ENCODE data around the gene MAPKAP1.

Gene MAPKAP1

DNA sequence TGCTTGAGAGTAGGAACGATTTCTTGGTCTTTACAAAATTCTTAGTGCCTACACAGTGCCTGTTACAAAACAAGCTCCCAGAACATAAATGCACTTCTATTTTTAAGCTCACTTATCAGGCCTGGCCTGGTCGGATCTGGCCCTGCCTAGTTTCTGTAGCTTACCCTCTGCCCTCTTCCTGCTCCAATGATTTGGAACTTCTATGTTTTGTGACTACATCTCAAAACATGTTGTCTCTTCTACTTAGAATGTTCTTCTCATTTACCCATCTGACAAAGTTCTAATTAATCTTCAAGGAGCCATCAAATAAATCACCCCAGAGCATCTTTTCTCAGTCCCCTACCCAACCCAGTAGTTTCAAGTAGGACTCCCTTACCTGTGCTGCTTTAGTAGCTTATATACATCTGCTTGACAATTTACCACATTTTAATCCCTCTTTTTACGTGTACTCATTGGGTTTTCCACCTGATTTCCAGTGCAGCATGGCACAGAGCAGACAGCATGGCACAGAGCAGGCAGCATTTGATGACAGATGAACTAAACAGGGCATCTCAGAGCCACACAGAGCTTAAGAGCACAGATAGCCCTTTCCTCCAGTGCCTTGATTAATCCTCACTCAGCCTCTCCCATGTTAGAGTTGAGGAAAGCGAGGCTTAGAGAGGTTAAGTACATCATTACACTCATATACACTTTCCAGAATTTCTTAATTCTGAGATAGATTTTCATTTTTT is 171.9 kb downstream of the MAPKAP1 start:
- TF ChIP-seq POU6F1 (CRISPR knock-in tag; IDR thresholded peaks at IDR 0.05; ENCODE audit: borderline replicate concordance, low read depth) (no peak), ZFP3 (CRISPR knock-in tag; IDR thresholded peaks at IDR 0.05) (no peak), SNAI2 (CRISPR knock-in tag; IDR thresholded peaks at IDR 0.05) (no peak)

DNA sequence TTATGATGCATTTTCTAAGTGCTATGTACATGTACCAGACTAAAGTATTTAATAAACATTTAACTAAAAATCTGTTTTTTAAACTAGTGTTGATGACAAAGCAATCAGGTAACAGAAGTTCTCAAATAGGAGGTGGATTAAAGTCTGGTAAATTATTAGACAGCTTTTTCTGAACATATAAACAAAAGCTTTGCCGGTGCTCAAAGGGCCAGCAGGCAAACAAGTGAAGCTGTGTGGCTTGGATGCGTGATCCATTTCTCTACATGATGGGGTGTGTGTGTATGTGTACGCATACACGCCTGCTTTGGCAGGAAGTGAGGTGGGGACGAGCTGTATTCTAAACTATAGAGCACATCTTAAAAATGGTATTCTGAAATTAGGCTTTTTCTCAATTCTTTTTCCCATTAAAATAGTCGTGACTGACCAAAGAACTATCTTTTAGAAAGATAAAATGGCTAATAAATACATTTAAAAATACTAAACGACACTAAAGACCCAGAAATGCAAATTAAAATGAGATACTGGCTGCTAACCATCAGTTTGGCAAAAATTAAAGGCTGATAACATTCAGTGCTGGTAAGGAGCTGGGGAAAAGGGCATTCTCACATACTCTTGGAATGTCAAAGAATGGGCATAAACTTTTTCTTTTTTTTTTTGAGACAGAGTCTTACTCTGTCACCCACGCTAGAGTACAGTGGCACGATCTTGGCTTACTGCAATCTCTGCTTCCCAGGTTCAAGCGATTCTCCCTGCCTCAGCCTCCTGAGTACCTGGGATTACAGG is 174.0 kb downstream of the MAPKAP1 start:
- no peak for ATAC-seq
- TF ChIP-seq RARB (CRISPR knock-in tag; IDR thresholded peaks at IDR 0.05): no peak
- TF ChIP-seq ZNF8 (CRISPR knock-in tag; IDR thresholded peaks at IDR 0.05): no peak
- TF ChIP-seq TOX (CRISPR knock-in tag; IDR thresholded peaks at IDR 0.05; ENCODE audit: borderline replicate concordance): no peak
- no peak for TF ChIP-seq PPARA (CRISPR knock-in tag; IDR thresholded peaks at IDR 0.05; ENCODE audit: borderline replicate concordance)
- TF ChIP-seq ESRRG (CRISPR knock-in tag; IDR thresholded peaks at IDR 0.05): no peak
- TF ChIP-seq, protein P1, sequence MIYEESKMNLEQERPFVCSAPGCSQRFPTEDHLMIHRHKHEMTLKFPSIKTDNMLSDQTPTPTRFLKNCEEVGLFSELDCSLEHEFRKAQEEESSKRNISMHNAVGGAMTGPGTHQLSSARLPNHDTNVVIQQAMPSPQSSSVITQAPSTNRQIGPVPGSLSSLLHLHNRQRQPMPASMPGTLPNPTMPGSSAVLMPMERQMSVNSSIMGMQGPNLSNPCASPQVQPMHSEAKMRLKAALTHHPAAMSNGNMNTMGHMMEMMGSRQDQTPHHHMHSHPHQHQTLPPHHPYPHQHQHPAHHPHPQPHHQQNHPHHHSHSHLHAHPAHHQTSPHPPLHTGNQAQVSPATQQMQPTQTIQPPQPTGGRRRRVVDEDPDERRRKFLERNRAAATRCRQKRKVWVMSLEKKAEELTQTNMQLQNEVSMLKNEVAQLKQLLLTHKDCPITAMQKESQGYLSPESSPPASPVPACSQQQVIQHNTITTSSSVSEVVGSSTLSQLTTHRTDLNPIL (CRISPR knock-in tag; IDR thresholded peaks at IDR 0.05; ENCODE audit: low read depth): no peak
- no peak for TF ChIP-seq ISL1 (CRISPR knock-in tag; IDR thresholded peaks at IDR 0.05)
- TF ChIP-seq TCF4 (CRISPR knock-in tag; IDR thresholded peaks at IDR 0.05; ENCODE audit: borderline replicate concordance): no peak
- TF ChIP-seq POU6F1 (CRISPR knock-in tag; IDR thresholded peaks at IDR 0.05; ENCODE audit: borderline replicate concordance, low read depth): no peak

More for the DNA sequence above, 171.9 kb downstream of the MAPKAP1 start:
- ATAC-seq: no peak

GRCh38 chr9:125532412-125532811 is 174.6 kb downstream of the MAPKAP1 start:
- no peak for ATAC-seq
- no peak for TF ChIP-seq PPARA (CRISPR knock-in tag; IDR thresholded peaks at IDR 0.05; ENCODE audit: borderline replicate concordance)
- no peak for TF ChIP-seq GLIS3 (CRISPR knock-in tag; IDR thresholded peaks at IDR 0.05)
- TF ChIP-seq ZFP3 (CRISPR knock-in tag; IDR thresholded peaks at IDR 0.05): no peak
- TF ChIP-seq CSDC2 (CRISPR knock-in tag; IDR thresholded peaks at IDR 0.05): no peak
- TF ChIP-seq ZC3H10 (CRISPR knock-in tag; IDR thresholded peaks at IDR 0.05): no peak
- TF ChIP-seq, protein P2, sequence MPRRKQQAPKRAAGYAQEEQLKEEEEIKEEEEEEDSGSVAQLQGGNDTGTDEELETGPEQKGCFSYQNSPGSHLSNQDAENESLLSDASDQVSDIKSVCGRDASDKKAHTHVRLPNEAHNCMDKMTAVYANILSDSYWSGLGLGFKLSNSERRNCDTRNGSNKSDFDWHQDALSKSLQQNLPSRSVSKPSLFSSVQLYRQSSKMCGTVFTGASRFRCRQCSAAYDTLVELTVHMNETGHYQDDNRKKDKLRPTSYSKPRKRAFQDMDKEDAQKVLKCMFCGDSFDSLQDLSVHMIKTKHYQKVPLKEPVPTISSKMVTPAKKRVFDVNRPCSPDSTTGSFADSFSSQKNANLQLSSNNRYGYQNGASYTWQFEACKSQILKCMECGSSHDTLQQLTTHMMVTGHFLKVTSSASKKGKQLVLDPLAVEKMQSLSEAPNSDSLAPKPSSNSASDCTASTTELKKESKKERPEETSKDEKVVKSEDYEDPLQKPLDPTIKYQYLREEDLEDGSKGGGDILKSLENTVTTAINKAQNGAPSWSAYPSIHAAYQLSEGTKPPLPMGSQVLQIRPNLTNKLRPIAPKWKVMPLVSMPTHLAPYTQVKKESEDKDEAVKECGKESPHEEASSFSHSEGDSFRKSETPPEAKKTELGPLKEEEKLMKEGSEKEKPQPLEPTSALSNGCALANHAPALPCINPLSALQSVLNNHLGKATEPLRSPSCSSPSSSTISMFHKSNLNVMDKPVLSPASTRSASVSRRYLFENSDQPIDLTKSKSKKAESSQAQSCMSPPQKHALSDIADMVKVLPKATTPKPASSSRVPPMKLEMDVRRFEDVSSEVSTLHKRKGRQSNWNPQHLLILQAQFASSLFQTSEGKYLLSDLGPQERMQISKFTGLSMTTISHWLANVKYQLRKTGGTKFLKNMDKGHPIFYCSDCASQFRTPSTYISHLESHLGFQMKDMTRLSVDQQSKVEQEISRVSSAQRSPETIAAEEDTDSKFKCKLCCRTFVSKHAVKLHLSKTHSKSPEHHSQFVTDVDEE (CRISPR knock-in tag; IDR thresholded peaks at IDR 0.05): no peak
- TF ChIP-seq BACH2 (CRISPR knock-in tag; IDR thresholded peaks at IDR 0.05; ENCODE audit: borderline replicate concordance): no peak
- no peak for TF ChIP-seq TCF4 (CRISPR knock-in tag; IDR thresholded peaks at IDR 0.05; ENCODE audit: borderline replicate concordance)
- TF ChIP-seq, protein P3, sequence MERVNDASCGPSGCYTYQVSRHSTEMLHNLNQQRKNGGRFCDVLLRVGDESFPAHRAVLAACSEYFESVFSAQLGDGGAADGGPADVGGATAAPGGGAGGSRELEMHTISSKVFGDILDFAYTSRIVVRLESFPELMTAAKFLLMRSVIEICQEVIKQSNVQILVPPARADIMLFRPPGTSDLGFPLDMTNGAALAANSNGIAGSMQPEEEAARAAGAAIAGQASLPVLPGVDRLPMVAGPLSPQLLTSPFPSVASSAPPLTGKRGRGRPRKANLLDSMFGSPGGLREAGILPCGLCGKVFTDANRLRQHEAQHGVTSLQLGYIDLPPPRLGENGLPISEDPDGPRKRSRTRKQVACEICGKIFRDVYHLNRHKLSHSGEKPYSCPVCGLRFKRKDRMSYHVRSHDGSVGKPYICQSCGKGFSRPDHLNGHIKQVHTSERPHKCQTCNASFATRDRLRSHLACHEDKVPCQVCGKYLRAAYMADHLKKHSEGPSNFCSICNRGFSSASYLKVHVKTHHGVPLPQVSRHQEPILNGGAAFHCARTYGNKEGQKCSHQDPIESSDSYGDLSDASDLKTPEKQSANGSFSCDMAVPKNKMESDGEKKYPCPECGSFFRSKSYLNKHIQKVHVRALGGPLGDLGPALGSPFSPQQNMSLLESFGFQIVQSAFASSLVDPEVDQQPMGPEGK (CRISPR knock-in tag; IDR thresholded peaks at IDR 0.05; ENCODE audit: borderline replicate concordance): no peak
- TF ChIP-seq SNAI2 (CRISPR knock-in tag; IDR thresholded peaks at IDR 0.05): no peak
- no peak for TF ChIP-seq ARNTL (CRISPR knock-in tag; IDR thresholded peaks at IDR 0.05; ENCODE audit: borderline replicate concordance, low read depth)
- TF ChIP-seq OSR1 (CRISPR knock-in tag; IDR thresholded peaks at IDR 0.05): no peak
- TF ChIP-seq ZNF8 (CRISPR knock-in tag; IDR thresholded peaks at IDR 0.05): no peak
- TF ChIP-seq CSRNP3 (CRISPR knock-in tag; IDR thresholded peaks at IDR 0.05): no peak
- TF ChIP-seq ESRRG (CRISPR knock-in tag; IDR thresholded peaks at IDR 0.05): no peak
- TF ChIP-seq POU6F1 (CRISPR knock-in tag; IDR thresholded peaks at IDR 0.05; ENCODE audit: borderline replicate concordance, low read depth): no peak
